Nasal cavity respiratory epithelium epithelial cell of viscerocranial mucosa (primary cell): ENCODE data around the gene KRTAP21-3. TPM values are rescaled to one million over a fixed set of nuclear protein-coding genes. Genes with fewer than 3 reads are reported as not detected.

Experiments
- total RNA-seq: library from RNA; depleted of rRNA; stranded (reverse); fragments of >200 nt; gene quantifications from 2 replicates; pipeline ENCODE4 v1.2.3, GENCODE V29; 2014

The KRTAP21-3 gene
- total RNA-seq = not detected in 2 replicates

GRCh38 chr21:30718239-30718909 lies at the start of gene KRTAP21-3:
KRTAP21-3 (minus strand) TSS chr21:30718777; CDS start chr21:30718759, 18 bp downstream.

GRCh38 chr21:30755328-30755727 lies 36.8 kb upstream of the KRTAP21-3 start, which contains the start of gene KRTAP21-1:
KRTAP21-1 (minus strand) TSS chr21:30755428; CDS start chr21:30755378, 50 bp downstream.

GRCh38 chr21:30747159-30747558 lies 28.6 kb upstream of the KRTAP21-3 start, which contains the start of gene KRTAP21-2:
KRTAP21-2 (minus strand) TSS chr21:30747259; CDS start chr21:30747202, 57 bp downstream.

Other genes starting within 250 kb of the KRTAP21-3 start
- not detected in 2 replicates for gene KRTAP19-1, start 238.4 kb downstream of the KRTAP21-3 start, total RNA-seq
- not detected in 2 replicates for gene KRTAP19-2, start 231.3 kb downstream of the KRTAP21-3 start, total RNA-seq
- not detected in 2 replicates for gene KRTAP19-3, start 226.8 kb downstream of the KRTAP21-3 start, total RNA-seq
- gene KRTAP19-4, start 221.6 kb downstream of the KRTAP21-3 start, total RNA-seq = not detected in 2 replicates
- gene KRTAP19-5, start 216.6 kb downstream of the KRTAP21-3 start, total RNA-seq = not detected in 2 replicates
- gene KRTAP19-6, start 176.9 kb downstream of the KRTAP21-3 start, total RNA-seq = not detected in 2 replicates
- not detected in 2 replicates for gene KRTAP19-7, start 157.5 kb downstream of the KRTAP21-3 start, total RNA-seq
- not detected in 2 replicates for gene KRTAP22-2, start 128.4 kb downstream of the KRTAP21-3 start, total RNA-seq
- gene KRTAP6-3, start 126.3 kb downstream of the KRTAP21-3 start, total RNA-seq = not detected in 2 replicates
- not detected in 2 replicates for gene KRTAP6-2, start 119.9 kb downstream of the KRTAP21-3 start, total RNA-seq
- not detected in 2 replicates for gene KRTAP22-1, start 117.7 kb downstream of the KRTAP21-3 start, total RNA-seq
- gene KRTAP6-1, start 104.8 kb downstream of the KRTAP21-3 start, total RNA-seq = not detected in 2 replicates
- not detected in 2 replicates for gene KRTAP20-1, start 102.4 kb downstream of the KRTAP21-3 start, total RNA-seq
- not detected in 2 replicates for gene KRTAP20-4, start 98.2 kb downstream of the KRTAP21-3 start, total RNA-seq
- not detected in 2 replicates for gene KRTAP20-2, start 83.6 kb downstream of the KRTAP21-3 start, total RNA-seq
- gene KRTAP20-3, start 75.9 kb downstream of the KRTAP21-3 start, total RNA-seq = not detected in 2 replicates
- not detected in 2 replicates for gene KRTAP21-2, start 28.5 kb upstream of the KRTAP21-3 start, total RNA-seq
- not detected in 2 replicates for gene KRTAP21-1, start 36.7 kb upstream of the KRTAP21-3 start, total RNA-seq
- gene KRTAP8-1, start 94.5 kb upstream of the KRTAP21-3 start, total RNA-seq = not detected in 2 replicates
- not detected in 2 replicates for gene KRTAP7-1, start 111.0 kb upstream of the KRTAP21-3 start, total RNA-seq
- not detected in 2 replicates for gene KRTAP11-1, start 162.8 kb upstream of the KRTAP21-3 start, total RNA-seq